Measurements from ENCODE around the gene UBE3C. TPM values are rescaled to one million over a fixed set of nuclear protein-coding genes. Genes with fewer than 3 reads are reported as not detected.

UBE3C gene
- total RNA-seq, 2 donors from 2014 or later, result 35.8 to 35.9 TPM

DNA sequence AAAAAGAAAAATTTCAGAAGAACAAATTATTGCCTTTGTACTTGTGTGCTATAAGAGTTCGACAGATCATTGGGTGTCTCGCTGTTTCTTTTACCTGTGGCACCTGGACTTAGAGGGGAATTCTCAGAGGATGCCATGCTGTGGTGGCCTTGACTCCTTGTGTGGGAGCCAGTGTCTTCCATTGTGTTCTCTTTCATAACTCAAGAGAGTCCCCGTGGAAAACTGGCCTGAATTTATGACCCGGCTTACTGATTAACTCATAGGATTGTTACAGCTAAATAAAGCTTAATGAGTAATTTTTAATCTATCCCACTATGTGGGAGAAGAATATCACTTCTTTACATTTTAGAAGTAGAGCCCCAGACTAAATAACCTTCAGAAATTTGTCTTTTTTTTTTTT lies 54.5 kb downstream of the UBE3C start:
- Histone ChIP-seq H3K4me3 (no peak overlapping the region), H3K27me3 (no peaks in the 10 kb centered on the region), H3K27ac (peak overlapping the region in 1 of 4 donors; percentile 64), H3K9me3 (no peaks in the 10 kb centered on the region), H3K4me1 (peaks cover 15% of the 10 kb centered on the region), H3K36me3 (replicated peaks in 1 of 2; ENCODE audit: insufficient read depth in 1 of 2, low read depth in 2 of 2) (peaks cover 0 to 10% of the 10 kb centered on the region in 2 donors)
- WGBS, 2 donors, result 34 to 38% methylated on average over 4 of the region's 4 CpGs
- DNase-seq, result peak in 3 of 4 donors; percentile 16 to 38 (median 17)
- no peak for TF ChIP-seq POLR2A (IDR thresholded peaks at IDR 0.05)
- TF ChIP-seq, protein P1, sequence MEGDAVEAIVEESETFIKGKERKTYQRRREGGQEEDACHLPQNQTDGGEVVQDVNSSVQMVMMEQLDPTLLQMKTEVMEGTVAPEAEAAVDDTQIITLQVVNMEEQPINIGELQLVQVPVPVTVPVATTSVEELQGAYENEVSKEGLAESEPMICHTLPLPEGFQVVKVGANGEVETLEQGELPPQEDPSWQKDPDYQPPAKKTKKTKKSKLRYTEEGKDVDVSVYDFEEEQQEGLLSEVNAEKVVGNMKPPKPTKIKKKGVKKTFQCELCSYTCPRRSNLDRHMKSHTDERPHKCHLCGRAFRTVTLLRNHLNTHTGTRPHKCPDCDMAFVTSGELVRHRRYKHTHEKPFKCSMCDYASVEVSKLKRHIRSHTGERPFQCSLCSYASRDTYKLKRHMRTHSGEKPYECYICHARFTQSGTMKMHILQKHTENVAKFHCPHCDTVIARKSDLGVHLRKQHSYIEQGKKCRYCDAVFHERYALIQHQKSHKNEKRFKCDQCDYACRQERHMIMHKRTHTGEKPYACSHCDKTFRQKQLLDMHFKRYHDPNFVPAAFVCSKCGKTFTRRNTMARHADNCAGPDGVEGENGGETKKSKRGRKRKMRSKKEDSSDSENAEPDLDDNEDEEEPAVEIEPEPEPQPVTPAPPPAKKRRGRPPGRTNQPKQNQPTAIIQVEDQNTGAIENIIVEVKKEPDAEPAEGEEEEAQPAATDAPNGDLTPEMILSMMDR (IDR thresholded peaks at IDR 0.05), result no peak
- ATAC-seq, result peak; percentile 72
- intact Hi-C loops (cut with DNase I), result no loop called here

DNA sequence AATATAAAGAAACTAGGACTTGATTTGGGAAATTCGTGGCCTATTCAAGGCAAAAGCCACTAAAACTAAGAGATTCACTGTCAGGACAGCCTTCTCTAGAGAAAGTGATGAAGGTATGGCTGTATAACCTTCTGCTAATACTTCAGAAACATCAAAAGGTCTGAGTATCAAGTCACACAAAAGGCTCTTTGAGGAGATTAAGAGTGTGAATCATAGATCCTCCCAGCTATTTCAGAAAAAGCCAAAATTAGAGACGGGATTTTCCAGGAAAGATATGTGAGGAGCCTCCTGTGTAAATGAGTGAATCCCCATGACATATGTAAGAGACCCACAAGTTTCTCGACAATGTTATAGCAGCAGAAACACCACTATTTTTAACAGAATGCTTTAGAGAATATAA lies 56.2 kb downstream of the UBE3C start:
- DNase-seq (no peak), ATAC-seq (no peak)
- H3K4me1 ChIP-seq, result peaks cover 15% of the 10 kb centered on the region
- no peaks in the 10 kb centered on the region for H3K27me3 ChIP-seq
- no peak overlapping the region for H3K27ac ChIP-seq
- 95 to 97% methylated on average over 3 of the region's 3 CpGs for WGBS, 2 donors
- intact Hi-C loops (cut with DNase I), result no loop called here
- TF ChIP-seq POLR2A (IDR thresholded peaks at IDR 0.05), result no peak
- TF ChIP-seq, protein P1 (IDR thresholded peaks at IDR 0.05), result no peak
- H3K9me3 ChIP-seq, result no peaks in the 10 kb centered on the region
- H3K4me3 ChIP-seq, result no peak overlapping the region
- H3K36me3 ChIP-seq (replicated peaks in 1 of 2; ENCODE audit: insufficient read depth in 1 of 2, low read depth in 2 of 2), result peaks cover 0 to 7% of the 10 kb centered on the region in 2 donors

DNA sequence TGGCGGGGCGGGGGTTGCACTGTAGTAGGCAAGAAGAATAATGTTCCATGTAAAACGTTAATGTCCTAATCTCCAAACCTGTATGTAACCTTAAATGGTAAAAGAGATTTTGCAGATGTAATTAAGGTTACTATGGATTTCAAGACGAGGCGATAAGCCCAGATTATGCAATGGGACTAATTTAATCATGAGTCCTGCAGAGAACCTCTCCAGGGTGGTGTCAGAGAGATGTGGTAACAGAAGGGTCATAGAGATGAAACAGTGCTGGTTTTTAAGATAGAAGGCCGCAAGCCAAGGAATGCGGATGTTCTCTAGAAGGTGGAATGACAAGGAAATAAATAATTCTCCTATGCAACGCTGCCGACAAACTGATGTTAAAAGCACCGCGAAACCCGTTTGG lies 57.1 kb downstream of the UBE3C start:
- Histone ChIP-seq H3K27ac (no peak overlapping the region), H3K36me3 (replicated peaks in 1 of 2; ENCODE audit: insufficient read depth in 1 of 2, low read depth in 2 of 2) (peaks cover 0 to 7% of the 10 kb centered on the region in 2 donors), H3K4me1 (peaks cover 15% of the 10 kb centered on the region), H3K4me3 (no peak overlapping the region), H3K9me3 (no peaks in the 10 kb centered on the region), H3K27me3 (no peaks in the 10 kb centered on the region)
- ATAC-seq, result no peak
- intact Hi-C loops (cut with DNase I), result no loop called here
- DNase-seq, result no peak
- WGBS, 2 donors, result 90 to 93% methylated on average over 12 of the region's 12 CpGs
- TF ChIP-seq POLR2A (IDR thresholded peaks at IDR 0.05), result no peak
- TF ChIP-seq, protein P1 (IDR thresholded peaks at IDR 0.05), result no peak

DNA sequence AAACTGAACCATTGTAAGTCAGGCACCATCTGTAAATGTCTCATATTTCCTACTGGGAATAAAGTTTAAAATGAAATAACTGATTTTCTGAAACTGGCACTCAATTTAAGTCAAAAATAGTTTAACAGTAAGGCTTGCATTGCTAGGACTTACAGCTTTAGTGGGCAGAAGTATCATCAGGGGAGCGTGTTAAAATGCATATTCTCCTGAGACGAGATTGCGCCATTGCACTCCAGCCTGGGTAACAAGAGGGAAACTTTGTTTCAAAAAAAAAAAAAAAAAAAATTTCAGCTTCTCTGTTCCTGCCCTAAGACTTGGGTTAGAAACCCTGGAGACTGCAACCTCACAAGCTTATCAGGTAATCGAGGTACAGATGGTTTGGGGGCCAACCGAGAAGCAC lies 65.4 kb downstream of the UBE3C start:
- 94 to 95% methylated on average over 5 of the region's 5 CpGs for WGBS, 2 donors
- intact Hi-C loops (cut with DNase I), result no loop called here
- ATAC-seq, result no peak
- no peak for TF ChIP-seq POLR2A (IDR thresholded peaks at IDR 0.05)
- TF ChIP-seq, protein P1 (IDR thresholded peaks at IDR 0.05), result no peak
- H3K27ac ChIP-seq, result no peak overlapping the region
- DNase-seq, result no peak
- peaks cover 0 to 12% of the 10 kb centered on the region in 2 donors for H3K36me3 ChIP-seq (replicated peaks in 1 of 2; ENCODE audit: insufficient read depth in 1 of 2, low read depth in 2 of 2)
- no peaks in the 10 kb centered on the region for H3K4me1 ChIP-seq
- no peaks in the 10 kb centered on the region for H3K27me3 ChIP-seq
- no peaks in the 10 kb centered on the region for H3K9me3 ChIP-seq
- H3K4me3 ChIP-seq, result no peak overlapping the region

DNA sequence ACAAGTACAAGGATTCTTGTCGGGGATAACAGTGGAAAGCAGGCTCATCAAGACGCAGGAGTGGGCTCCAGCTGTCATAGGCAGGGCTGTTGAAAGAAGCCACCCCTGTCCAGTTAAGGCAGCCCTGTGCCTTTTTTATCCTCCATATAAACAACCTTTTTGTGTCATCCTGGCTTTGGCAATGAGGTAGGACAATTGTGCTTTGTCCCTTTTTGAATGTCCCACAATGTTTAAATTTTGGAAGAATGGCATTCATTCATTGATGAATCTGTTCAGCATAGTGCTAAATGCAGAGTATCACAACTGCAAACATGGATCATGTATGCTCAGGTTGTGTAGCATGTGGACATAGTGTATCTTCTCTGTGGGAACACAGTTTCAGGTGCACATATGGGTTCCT lies 66.7 kb downstream of the UBE3C start:
- H3K4me3 ChIP-seq, result no peak overlapping the region
- H3K36me3 ChIP-seq (replicated peaks in 1 of 2; ENCODE audit: insufficient read depth in 1 of 2, low read depth in 2 of 2), result peaks cover 0 to 12% of the 10 kb centered on the region in 2 donors
- 90 to 98% methylated on average over 2 of the region's 2 CpGs for WGBS, 2 donors
- no peak overlapping the region for H3K27ac ChIP-seq
- no peaks in the 10 kb centered on the region for H3K27me3 ChIP-seq
- ATAC-seq, result no peak
- DNase-seq, result no peak
- intact Hi-C loops (cut with DNase I), result no loop called here
- H3K9me3 ChIP-seq, result no peaks in the 10 kb centered on the region
- H3K4me1 ChIP-seq, result no peaks in the 10 kb centered on the region
- TF ChIP-seq POLR2A (IDR thresholded peaks at IDR 0.05), result no peak
- TF ChIP-seq, protein P1 (IDR thresholded peaks at IDR 0.05), result no peak
